ENCODE measurements around the gene DNAJB6. TPM values are rescaled to one million over a fixed set of nuclear protein-coding genes. Genes with fewer than 3 reads are reported as not detected.
A peak's percentile ranks its signal among the peaks of the same experiment; 100 is the strongest.

DNAJB6 gene
- polyA plus RNA-seq, 1 experiment, result 105 TPM

DNA sequence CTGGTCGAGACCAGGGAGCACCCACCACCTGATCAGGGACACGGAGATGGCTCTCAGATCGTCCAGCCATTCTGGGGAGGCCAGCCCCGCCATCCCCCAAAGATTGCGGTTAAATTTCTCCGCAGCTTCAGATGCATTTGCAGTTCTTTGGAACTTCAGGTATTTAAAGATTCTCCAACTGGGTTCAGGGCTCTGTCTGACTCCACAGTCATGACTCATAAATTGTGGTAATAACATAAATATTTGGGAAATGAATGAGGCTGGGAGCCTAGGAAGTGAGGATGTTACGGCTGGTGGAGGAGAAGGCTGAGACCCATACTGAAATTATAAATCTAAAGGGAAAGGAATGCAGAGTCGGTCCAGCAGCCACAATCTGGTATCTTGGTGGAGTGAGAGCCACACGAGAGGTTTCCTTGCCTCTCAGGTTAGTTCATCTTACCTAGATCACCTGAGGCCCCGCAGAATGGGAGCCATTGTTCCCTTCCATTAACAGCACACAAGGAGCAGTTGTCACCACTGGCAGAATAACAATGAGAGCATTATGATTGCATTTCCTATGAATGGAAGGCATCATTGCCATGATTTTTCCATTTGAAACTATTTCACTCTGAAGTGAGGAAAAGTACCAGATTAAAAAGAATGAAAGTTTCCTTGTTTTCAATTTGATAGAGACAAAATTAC, 26.7 kb upstream of the DNAJB6 start:
- POLR2A ChIA-PET, result interaction anchor here (0.5 kb wide), 1 partner anchor 35 kb away, joined by 6 read pairs; no protein-coding TSS in a partner anchor
- DNase-seq (ENCODE audit: low read depth), result peak; percentile 94
- CTCF ChIA-PET, result interaction anchor here (2.5 kb wide), 1 partner anchor 37 kb away, joined by 6 read pairs; no protein-coding TSS in a partner anchor
- Histone ChIP-seq H3K4me3 (ENCODE audit: low read depth, low read length) (no peak overlapping the region), H3K27me3 (ENCODE audit: control insufficient read depth, insufficient read depth, low read length) (no peaks in the 10 kb centered on the region), H3K36me3 (ENCODE audit: control insufficient read depth, insufficient read depth, low read length) (no peaks in the 10 kb centered on the region)
- TF ChIP-seq CTCF (IDR thresholded peaks at IDR 0.05; ENCODE audit: insufficient read depth, low read depth, low read length), result no peak

- no peak for TF ChIP-seq CTCF (IDR thresholded peaks at IDR 0.05; ENCODE audit: insufficient read depth, low read depth, low read length)
- DNase-seq (ENCODE audit: low read depth), result no peak
- H3K4me3 ChIP-seq (ENCODE audit: low read depth, low read length), result no peak overlapping the region
- CTCF ChIA-PET, result interaction anchor here (1.7 kb wide), 1 partner anchor 24 kb away, joined by 5 read pairs; no protein-coding TSS in a partner anchor
- POLR2A ChIA-PET, result no interaction called here
- H3K36me3 ChIP-seq (ENCODE audit: control insufficient read depth, insufficient read depth, low read length), result no peaks in the 10 kb centered on the region
- no peaks in the 10 kb centered on the region for H3K27me3 ChIP-seq (ENCODE audit: control insufficient read depth, insufficient read depth, low read length)
Observed at GRCh38 chr7:157310676-157311185, 26.1 kb upstream of the DNAJB6 start.

DNA sequence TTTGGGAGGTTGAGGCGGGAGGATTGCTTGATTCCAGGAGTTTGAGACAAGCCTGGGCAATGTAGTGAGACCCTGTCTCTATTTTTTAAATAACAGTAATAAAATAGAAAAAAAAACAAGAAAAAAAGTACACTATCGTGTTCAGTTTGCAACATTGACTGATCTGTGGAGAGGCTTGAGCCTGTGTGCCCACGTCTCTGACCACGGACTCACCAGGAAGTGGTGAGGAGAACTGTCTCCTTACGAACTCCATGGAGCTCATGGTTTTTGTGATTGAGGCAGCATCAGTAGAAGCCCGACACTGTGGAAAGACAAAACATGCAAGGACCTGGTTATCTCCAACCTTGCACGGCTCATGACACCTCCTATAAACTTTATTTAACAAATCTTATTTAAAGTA, 23.9 kb upstream of the DNAJB6 start:
- POLR2A ChIA-PET, result no interaction called here
- Histone ChIP-seq H3K4me3 (ENCODE audit: low read depth, low read length) (no peak overlapping the region), H3K36me3 (ENCODE audit: control insufficient read depth, insufficient read depth, low read length) (no peaks in the 10 kb centered on the region), H3K27me3 (ENCODE audit: control insufficient read depth, insufficient read depth, low read length) (no peaks in the 10 kb centered on the region)
- no peak for DNase-seq (ENCODE audit: low read depth)
- TF ChIP-seq CTCF (IDR thresholded peaks at IDR 0.05; ENCODE audit: insufficient read depth, low read depth, low read length), result no peak
- CTCF ChIA-PET, result interaction anchor here (0.9 to 1.8 kb wide), 2 partner anchors 15 to 39 kb away, joined by 3 to 5 read pairs; no protein-coding TSS in a partner anchor

- POLR2A ChIA-PET, result no interaction called here
Observed at GRCh38 chr7:157313645-157314044, 23.2 kb upstream of the DNAJB6 start.

More at GRCh38 chr7:157313645-157314044, 23.2 kb upstream of the DNAJB6 start:
- H3K4me3 ChIP-seq (ENCODE audit: low read depth, low read length), result no peak overlapping the region
- no peaks in the 10 kb centered on the region for H3K36me3 ChIP-seq (ENCODE audit: control insufficient read depth, insufficient read depth, low read length)
- CTCF ChIA-PET, result interaction anchor here (1.8 kb wide), 1 partner anchor 14 kb away, joined by 5 read pairs; no protein-coding TSS in a partner anchor
- TF ChIP-seq CTCF (IDR thresholded peaks at IDR 0.05; ENCODE audit: insufficient read depth, low read depth, low read length), result no peak
- DNase-seq (ENCODE audit: low read depth), result no peak
- H3K27me3 ChIP-seq (ENCODE audit: control insufficient read depth, insufficient read depth, low read length), result no peaks in the 10 kb centered on the region

All from BJ (cell line).